CD4-positive, alpha-beta T cell treated with Interleukin-12 subunit alpha and Interleukin-12 subunit beta, for 1 hour (primary cell): ENCODE data around the gene RBM4.
"Not testable (repeated sequence)": the region's sequence is repeated elsewhere in the genome, so short reads cannot be mapped to it uniquely, and the experiment has no call there.

Experiments used
- DNase-seq: peaks from one replicate; pipeline ENCODE4 v3.0.0-alpha.2; 2020

Gene RBM4

GRCh38 chr11:66638177-66639065 lies at the start of gene RBM4:
TSS of gene RBM4 (plus strand) at chr11:66638703. CDS start at chr11:66639712, 1,009 bp downstream.
- peak; percentile 99 for DNase-seq

DNA sequence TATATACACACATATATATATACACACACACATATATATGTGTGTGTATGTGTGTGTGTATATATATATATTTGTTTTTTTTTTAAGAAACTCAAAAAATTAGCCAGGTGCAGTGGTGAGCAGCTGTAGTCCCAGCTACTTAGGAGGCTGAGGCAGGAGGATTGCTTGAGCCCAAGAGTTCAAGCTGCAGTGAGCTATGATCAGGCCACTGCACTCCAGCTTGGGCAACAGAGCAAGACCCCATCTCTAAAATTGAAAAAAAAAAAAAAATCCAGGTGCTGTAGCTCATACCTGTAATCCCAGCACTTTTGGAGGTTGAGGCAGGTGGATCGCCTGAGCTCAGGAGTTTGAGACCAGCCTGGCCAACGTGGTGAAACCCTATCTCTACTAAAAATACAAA lies 49.2 kb upstream of the RBM4 start:
- not testable (repeated sequence) for DNase-seq

- DNase-seq, result no peak
Observed at GRCh38 chr11:66589996-66590675, 48.4 kb upstream of the RBM4 start.

- no peak for DNase-seq
Observed at GRCh38 chr11:66591175-66591574, 47.3 kb upstream of the RBM4 start.

GRCh38 chr11:66592457-66593302 lies 45.8 kb upstream of the RBM4 start, which contains the start of the genes CCDC87 and CCS:
TSS of gene CCDC87 (minus strand) at chr11:66593063. CDS start at chr11:66593015, 48 bp downstream.
TSS of gene CCS (plus strand) at chr11:66593185. CDS start at chr11:66593262, 77 bp downstream.
- peak; percentile 99 for DNase-seq

DNA sequence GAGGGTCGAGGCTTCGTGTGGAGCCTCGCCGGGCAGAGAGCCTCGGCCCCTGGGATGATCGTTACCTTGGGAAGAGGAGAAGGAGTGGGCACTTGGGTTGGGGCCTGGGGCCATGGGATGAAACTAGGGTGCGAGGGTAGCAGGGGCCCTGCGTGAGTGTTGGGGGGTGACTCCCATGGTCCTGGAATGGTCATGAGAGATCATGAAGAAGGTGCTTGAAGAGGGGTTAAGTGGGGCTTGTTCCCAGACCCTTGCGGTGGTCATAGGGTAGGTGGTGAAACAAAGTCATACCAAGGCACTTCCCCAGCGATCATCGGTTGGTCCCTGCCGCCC lies 45.2 kb upstream of the RBM4 start:
- no peak for DNase-seq

DNA sequence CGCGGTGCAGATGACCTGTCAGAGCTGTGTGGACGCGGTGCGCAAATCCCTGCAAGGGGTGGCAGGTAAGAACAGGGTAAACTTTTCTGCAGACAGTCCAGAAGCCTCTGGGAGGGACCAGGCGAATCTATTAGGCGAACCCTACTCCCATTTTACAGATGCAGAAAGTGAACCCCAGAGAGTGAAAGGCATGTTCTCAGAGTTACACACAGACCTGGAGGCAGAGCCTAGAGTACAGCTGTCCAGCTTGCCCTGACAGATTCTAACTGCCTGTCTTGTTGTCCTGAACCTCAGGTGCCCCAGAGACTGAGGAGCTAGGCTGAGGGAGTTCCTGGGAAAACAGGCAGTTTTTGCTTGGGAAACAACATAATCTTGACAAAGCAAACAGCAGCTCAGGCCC lies 44.9 kb upstream of the RBM4 start:
- DNase-seq, result no peak

- DNase-seq, result no peak
Observed at GRCh38 chr11:66595245-66595904, 43.1 kb upstream of the RBM4 start.

- DNase-seq, result no peak
Observed at GRCh38 chr11:66598993-66599392, 39.5 kb upstream of the RBM4 start.

GRCh38 chr11:66600219-66600618 lies 38.3 kb upstream of the RBM4 start:
- DNase-seq, result no peak

- no peak for DNase-seq
Observed at GRCh38 chr11:66600631-66601233, 37.8 kb upstream of the RBM4 start.

- DNase-seq, result no peak
Observed at GRCh38 chr11:66603072-66603471, 35.4 kb upstream of the RBM4 start.

DNA sequence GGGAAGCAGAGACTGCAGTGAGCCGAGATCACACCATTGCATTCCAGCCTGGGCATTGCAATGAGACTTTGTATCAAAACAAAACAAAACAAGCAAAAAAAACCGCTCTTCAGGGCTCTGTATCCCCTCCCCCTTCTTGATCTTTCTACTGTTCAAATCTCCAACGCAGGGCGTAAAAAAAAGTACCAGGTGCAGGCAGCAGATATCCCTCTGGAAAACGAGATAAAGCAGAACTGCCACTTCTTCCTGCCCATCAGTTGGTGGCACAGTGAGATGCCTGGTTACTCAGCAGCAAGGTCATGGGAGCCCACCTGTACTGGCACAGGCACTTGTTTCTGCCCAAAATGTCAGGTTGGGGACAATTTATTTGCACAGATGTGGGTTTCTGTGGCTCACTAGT lies 34.3 kb upstream of the RBM4 start:
- DNase-seq, result no peak

DNA sequence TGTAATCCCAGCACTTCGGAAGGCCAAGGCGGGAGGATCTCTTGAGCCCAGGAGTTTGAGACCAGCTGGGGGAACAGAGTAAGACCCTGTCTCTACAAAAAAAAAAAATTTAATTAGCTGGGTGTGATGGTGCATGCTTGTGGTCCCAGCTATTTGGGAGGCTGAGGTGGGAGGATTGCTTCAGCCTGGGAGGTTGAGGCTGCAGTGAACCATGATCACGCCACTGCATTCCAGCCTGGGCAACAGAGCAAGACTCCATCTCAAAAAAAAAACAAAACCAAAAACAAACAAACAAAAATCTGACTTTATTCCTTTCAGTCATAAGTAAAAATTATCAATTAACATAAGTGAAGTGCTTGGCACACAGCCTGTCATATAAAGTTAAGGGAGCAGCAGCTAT lies 31.9 kb upstream of the RBM4 start:
- DNase-seq, result not testable (repeated sequence)

DNA sequence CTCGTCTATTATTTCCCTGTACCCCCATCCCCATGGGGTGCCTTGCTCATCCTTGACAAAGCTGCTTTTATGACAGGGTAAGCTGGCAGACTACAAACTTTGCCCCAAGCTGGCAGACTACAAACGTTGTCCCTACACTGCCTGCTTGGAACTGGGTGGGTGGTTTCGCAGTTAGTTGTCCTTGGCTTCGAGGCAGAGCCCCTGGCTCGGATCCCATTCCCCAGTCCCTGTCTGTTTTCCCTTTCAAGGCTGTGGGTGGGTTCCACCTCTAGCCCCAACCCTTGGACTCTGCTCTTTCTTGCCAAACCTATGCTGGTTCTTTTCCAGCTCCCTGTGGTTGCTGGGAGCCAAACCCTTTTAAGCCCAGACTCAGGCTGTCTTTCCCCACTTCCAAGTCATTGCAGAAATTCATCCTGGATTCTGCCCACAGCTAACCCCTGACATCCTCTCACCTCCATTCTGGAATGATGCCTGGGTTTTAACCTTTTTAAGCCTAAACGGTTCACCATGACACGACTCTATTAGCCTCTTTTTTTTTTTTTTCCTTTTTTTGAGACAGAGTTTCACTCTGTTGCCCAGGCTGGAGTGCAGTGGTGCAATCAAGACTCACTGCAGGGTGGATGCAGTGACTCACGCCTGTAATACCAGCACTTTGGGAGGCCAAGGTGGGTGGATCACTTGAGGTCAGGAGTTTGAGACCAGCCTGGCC lies 31.2 kb upstream of the RBM4 start:
- no peak for DNase-seq

DNA sequence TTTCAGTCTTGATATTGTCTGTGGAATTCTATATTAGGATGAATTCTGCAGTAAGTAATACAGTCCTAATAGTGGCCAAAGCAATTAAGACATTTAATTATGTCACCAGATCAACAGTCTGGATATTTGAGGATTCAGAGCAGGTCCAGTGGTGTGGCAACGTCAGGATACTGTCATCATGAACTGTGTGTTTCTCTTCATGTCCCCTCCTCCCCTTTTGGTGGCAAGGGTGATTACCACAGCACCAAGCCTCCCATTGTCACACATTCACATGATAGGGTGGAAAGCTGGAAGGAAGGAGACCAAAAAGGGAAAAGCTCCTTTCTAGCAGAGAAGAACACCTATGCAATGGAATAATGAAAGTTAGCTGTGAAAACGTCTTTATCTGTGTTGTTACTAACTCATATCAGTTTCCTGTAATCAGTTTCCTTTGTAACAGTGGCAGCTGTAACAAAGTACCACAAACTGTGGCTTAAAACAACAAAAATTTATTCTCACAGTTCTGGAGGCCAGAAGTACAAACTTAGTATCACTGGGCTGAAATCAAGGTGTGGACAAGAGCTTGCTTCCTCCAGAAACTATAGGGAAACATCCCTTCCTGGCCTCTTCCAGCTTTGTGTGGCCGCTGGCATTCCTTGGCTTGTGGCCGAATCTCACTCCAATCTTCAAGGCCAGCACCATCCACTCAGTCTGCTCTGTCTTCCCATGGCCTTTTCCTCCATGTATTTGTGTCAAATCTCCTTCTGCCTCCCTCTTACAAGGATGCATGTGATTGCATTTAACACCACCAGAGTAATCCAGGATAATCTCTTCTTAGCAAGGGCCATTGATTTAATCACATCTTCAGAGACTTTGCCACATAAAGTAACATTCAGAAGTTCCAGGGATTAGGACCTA lies 28.5 kb upstream of the RBM4 start:
- DNase-seq, result no peak

GRCh38 chr11:66612458-66612857 lies 26.0 kb upstream of the RBM4 start:
- DNase-seq, result no peak

- DNase-seq, result no peak
Observed at GRCh38 chr11:66614073-66614472, 24.4 kb upstream of the RBM4 start.

DNA sequence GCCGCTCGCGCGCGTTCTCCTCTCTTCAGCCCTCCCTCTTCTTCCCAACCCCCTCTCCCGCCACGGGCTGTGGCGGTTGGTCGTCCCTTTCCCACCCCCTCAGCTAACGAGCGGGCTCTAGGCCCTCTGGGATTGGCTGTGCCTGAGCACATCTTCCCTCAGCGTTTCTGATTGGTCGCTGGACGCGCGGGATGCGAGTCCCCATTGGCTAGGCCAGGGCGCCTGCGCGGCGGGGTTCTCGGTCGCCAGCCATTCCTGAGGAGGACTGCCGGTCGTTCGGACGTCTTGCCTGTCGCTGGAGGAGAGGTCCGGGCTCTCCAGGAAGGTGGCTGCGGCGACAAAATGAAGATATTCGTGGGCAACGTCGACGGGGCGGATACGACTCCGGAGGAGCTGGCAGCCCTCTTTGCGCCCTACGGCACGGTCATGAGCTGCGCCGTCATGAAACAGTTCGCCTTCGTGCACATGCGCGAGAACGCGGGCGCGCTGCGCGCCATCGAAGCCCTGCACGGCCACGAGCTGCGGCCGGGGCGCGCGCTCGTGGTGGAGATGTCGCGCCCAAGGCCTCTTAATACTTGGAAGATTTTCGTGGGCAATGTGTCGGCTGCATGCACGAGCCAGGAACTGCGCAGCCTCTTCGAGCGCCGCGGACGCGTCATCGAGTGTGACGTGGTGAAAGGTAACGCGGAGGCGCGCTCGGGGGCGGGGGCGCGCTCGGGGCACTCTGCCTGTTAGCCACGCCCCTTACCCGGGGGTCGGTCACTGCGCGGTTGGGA lies 21.9 kb upstream of the RBM4 start, which contains the start of gene RBM14:
Gene RBM14 (plus strand): TSS at position 252 of the 776 bp plus-strand sequence. CDS start 91 bp downstream, at position 343.
- DNase-seq, result peak; percentile 99
